Urothelium cell line (cell line): ENCODE measurements around the gene RBM17.
"Not testable (repeated sequence)": the region's sequence is repeated elsewhere in the genome, so short reads cannot be mapped to it uniquely, and the experiment has no call there.

ENCODE experiments used
- DNase-seq: peaks from one replicate; pipeline ENCODE4 v3.0.0; 2011; ENCODE audit warnings: low spot score, mixed read lengths
- FAIRE-seq: peaks from 2 replicates; lab custom pipeline; 2011; peaks lifted over from hg19 to GRCh38; lab: Jason Lieb, UNC

Gene RBM17

GRCh38 chr10:6135039-6135438 lies 46.2 kb downstream of the RBM17 start:
- no peak for DNase-seq
- no peak for FAIRE-seq

- FAIRE-seq (no peak), DNase-seq (no peak)
Measured at GRCh38 chr10:6135589-6136168, 46.8 kb downstream of the RBM17 start.

- no peak for FAIRE-seq
- no peak for DNase-seq
Measured at GRCh38 chr10:6136215-6137201, 47.7 kb downstream of the RBM17 start.

- FAIRE-seq: no peak
Measured at GRCh38 chr10:6138456-6138855, 49.6 kb downstream of the RBM17 start.

GRCh38 chr10:6139470-6139869 lies 50.6 kb downstream of the RBM17 start:
- DNase-seq: no peak
- FAIRE-seq: no peak

More at GRCh38 chr10:6138456-6138855, 49.6 kb downstream of the RBM17 start:
- no peak for DNase-seq

- no peak for DNase-seq
- FAIRE-seq: no peak
Measured at GRCh38 chr10:6140141-6140841, 51.5 kb downstream of the RBM17 start.

GRCh38 chr10:6140965-6141295 lies 52.1 kb downstream of the RBM17 start:
- FAIRE-seq (no peak), DNase-seq (no peak)

- FAIRE-seq: no peak
- no peak for DNase-seq
Measured at GRCh38 chr10:6141296-6142151, 52.7 kb downstream of the RBM17 start.

- FAIRE-seq, DNase-seq: not testable (repeated sequence)
Measured at GRCh38 chr10:6142186-6142585, 53.4 kb downstream of the RBM17 start.

GRCh38 chr10:6142644-6143043 lies 53.8 kb downstream of the RBM17 start:
- FAIRE-seq (no peak), DNase-seq (no peak)

GRCh38 chr10:6143181-6143580 lies 54.3 kb downstream of the RBM17 start:
- FAIRE-seq: no peak
- no peak for DNase-seq

GRCh38 chr10:6144406-6145165 lies 55.8 kb downstream of the RBM17 start:
- peak; percentile 87 for DNase-seq
- FAIRE-seq: no peak

- DNase-seq: no peak
- FAIRE-seq: no peak
Measured at GRCh38 chr10:6145166-6145987, 56.5 kb downstream of the RBM17 start.

GRCh38 chr10:6146013-6146785 lies 57.4 kb downstream of the RBM17 start:
- no peak for FAIRE-seq
- no peak for DNase-seq

- no peak for FAIRE-seq
- no peak for DNase-seq
Measured at GRCh38 chr10:6146921-6147320, 58.1 kb downstream of the RBM17 start.

GRCh38 chr10:6148251-6148701 lies 59.4 kb downstream of the RBM17 start:
- DNase-seq (no peak), FAIRE-seq (no peak)

GRCh38 chr10:6148908-6149307 lies 60.1 kb downstream of the RBM17 start:
- FAIRE-seq: no peak
- no peak for DNase-seq
